KBM-7 (cell line): ENCODE measurements around the gene TRIM9.
"Not testable (repeated sequence)": the region's sequence is repeated elsewhere in the genome, so short reads cannot be mapped to it uniquely, and the experiment has no call there.

Experiments
- DNase-seq: peaks from one replicate; pipeline ENCODE4 v3.0.0-alpha.2; 2015
- in situ Hi-C: fragments of 300-500 bp; cut with MboI; formaldehyde crosslinking; loops from 2 replicates; pipeline ENCODE4 v1.14.3; 2020; ENCODE audit warnings: low sequenced_read_pairs, low pct_unique_long_range_greater_than_20kb, mixed read lengths

TRIM9 gene

GRCh38 chr14:50978888-50979287 lies 116.0 kb downstream of the TRIM9 start:
- no peak for DNase-seq
- in situ Hi-C loops = no loop called here

GRCh38 chr14:50978529-50978871 lies 116.4 kb downstream of the TRIM9 start:
- DNase-seq = no peak
- in situ Hi-C loops = no loop called here

- DNase-seq = no peak
- in situ Hi-C loops = no loop called here
Observed at GRCh38 chr14:50977863-50978528, 116.9 kb downstream of the TRIM9 start.

- in situ Hi-C loops = no loop called here
- no peak for DNase-seq
Observed at GRCh38 chr14:50974118-50974517, 120.8 kb downstream of the TRIM9 start.

GRCh38 chr14:50972734-50973133 lies 122.2 kb downstream of the TRIM9 start:
- in situ Hi-C loops = no loop called here
- no peak for DNase-seq

- in situ Hi-C loops = no loop called here
- no peak for DNase-seq
Observed at GRCh38 chr14:50970886-50971781, 123.8 kb downstream of the TRIM9 start.

GRCh38 chr14:50967790-50968189 lies 127.1 kb downstream of the TRIM9 start:
- in situ Hi-C loops = no loop called here
- DNase-seq = peak; percentile 28

GRCh38 chr14:50967103-50967502 lies 127.8 kb downstream of the TRIM9 start:
- DNase-seq = no peak

GRCh38 chr14:50964683-50965390 lies 130.1 kb downstream of the TRIM9 start:
- DNase-seq = no peak
- in situ Hi-C loops = no loop called here

More at GRCh38 chr14:50967103-50967502, 127.8 kb downstream of the TRIM9 start:
- in situ Hi-C loops = no loop called here

- DNase-seq = no peak
- in situ Hi-C loops = no loop called here
Observed at GRCh38 chr14:50963919-50964318, 131.0 kb downstream of the TRIM9 start.

- in situ Hi-C loops = no loop called here
- no peak for DNase-seq
Observed at GRCh38 chr14:50961605-50962221, 133.2 kb downstream of the TRIM9 start.

- DNase-seq = no peak
- in situ Hi-C loops = no loop called here
Observed at GRCh38 chr14:50957296-50957695, 137.6 kb downstream of the TRIM9 start.

GRCh38 chr14:50956421-50956820 lies 138.5 kb downstream of the TRIM9 start:
- not testable (repeated sequence) for DNase-seq

GRCh38 chr14:50955373-50956043 lies 139.4 kb downstream of the TRIM9 start:
- in situ Hi-C loops = no loop called here
- DNase-seq = peak; percentile 70

More at GRCh38 chr14:50956421-50956820, 138.5 kb downstream of the TRIM9 start:
- in situ Hi-C loops = not testable (repeated sequence)

GRCh38 chr14:50954811-50955372 lies 140.0 kb downstream of the TRIM9 start:
- DNase-seq = peak; percentile 48
- in situ Hi-C loops = no loop called here

GRCh38 chr14:50953502-50953901 lies 141.4 kb downstream of the TRIM9 start:
- in situ Hi-C loops = no loop called here

GRCh38 chr14:50951032-50951431 lies 143.9 kb downstream of the TRIM9 start:
- in situ Hi-C loops = no loop called here
- DNase-seq = no peak

More at GRCh38 chr14:50953502-50953901, 141.4 kb downstream of the TRIM9 start:
- DNase-seq = no peak

- in situ Hi-C loops = no loop called here
- no peak for DNase-seq
Observed at GRCh38 chr14:50948205-50948604, 146.7 kb downstream of the TRIM9 start.

GRCh38 chr14:50947446-50947845 lies 147.5 kb downstream of the TRIM9 start:
- DNase-seq = no peak
- in situ Hi-C loops = no loop called here
